CD4-positive, alpha-beta T cell treated with Interferon gamma for 1 hour (primary cell): ENCODE data around the gene ZBTB43.
"Not testable (repeated sequence)": the region's sequence is repeated elsewhere in the genome, so short reads cannot be mapped to it uniquely, and the experiment has no call there.

ENCODE experiments used
- DNase-seq: peaks from one replicate; pipeline ENCODE4 v3.0.0-alpha.2; 2020

The ZBTB43 gene

DNA sequence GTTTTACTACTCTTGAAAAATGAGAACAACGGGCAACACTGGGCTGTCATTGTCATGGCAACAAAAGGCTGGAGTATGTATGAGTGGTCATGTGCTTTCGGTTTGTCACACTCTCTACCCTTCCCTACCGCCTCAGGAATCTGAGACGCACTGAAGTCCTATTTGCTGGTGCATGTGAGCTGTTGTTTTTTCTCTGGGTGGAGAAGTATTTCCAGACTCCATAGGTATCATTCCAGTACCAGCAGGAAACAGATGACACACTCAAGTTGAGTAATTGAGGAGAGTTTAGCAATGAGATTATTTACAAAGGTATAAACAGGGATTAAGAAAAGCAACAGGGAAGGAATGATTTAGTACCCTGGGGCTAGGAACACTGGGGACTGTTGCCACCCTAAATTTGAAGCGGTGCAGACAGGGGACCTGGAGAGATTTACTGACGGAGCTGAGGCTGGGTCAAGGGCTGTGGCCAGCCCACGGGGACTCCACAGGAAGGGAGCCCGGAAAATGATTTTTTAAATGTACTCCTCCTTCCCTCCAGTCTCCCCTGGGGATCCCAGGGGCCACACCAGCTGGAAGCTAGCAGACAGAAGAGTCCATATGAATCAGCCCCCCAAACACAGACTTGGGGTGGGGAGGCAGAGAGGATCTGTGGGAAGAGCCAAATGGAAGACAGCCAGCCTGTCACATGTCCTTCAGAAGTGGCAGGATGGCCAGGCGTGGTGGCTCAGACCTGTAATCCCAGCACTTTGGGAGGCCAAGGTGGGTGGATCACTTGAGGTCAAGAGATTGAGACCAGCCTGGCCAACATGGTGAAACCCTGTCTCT is 13.2 kb upstream of the ZBTB43 start:
- no peak for DNase-seq

DNA sequence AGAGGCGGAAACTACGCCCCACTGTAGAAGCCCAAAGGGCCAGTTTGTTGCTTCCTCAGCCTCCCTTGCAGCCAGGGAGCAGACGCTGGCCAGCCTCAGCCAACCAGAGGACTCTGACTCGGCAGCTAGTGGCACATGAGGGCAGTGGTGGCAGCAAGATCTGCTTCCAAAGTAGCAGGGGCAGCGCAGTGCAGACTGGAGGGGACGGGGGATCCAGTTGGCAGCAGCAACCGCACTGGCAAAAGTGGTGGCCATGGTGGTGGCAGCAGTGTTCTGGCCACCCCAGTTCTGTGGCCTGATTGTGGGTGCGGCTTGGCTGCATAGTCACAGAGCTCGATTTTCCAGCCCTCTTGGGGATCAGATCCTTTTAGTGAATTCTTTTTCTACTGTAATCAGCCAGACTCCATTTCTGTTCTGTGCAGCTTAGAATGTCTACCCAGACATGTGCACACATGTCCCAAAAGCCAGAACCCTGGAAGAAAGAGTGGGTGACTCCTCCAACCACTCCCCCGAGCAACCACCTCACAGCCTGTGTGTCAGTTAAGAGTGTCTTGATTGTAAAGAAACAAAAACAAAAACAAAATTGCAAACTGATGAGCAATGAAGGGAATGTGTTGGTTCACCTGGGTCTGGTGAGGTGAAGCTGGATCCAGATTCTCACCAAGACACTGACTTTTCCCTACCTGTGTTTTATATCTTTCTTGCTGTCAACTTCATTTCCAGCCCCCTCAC is 11.0 kb upstream of the ZBTB43 start:
- no peak for DNase-seq

DNA sequence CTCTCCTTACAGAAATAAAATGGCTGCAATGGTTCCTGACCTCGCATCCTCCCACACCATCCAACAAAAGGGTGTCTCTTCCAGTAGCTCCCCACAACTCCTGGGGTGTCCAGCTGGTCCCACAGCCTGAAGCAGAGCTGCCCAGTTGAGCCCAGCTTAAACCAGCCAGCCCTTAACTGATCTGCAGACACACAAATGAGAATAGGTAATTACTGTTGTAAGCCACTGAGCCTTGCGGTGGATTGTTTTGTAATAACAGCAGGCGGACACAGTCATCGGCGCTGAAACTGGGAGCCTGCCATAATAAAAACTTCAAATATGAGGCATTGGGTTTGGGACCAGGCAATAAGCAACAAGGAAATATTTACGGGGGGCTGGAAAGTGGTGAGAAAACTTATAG is 10.4 kb upstream of the ZBTB43 start:
- DNase-seq: no peak

DNA sequence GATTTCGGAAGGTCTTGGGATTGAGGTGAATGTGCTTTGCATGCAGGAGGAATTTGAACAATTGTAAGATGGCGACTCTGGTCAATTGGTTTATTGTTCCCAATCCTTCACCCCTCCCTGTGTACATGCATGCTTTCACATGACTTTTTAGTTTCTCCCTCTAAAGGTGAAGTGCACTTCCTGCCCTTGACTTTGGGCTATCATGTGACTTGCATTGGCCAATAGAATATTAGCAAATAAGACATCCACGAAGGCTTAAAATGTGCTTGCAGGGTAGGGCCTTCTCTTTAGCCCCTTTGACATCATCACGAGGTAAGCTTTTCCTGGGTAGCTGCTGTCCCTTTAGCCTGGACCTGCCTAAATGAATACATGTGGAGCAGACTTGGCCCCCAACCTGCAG is 8.1 kb upstream of the ZBTB43 start:
- DNase-seq: no peak

DNA sequence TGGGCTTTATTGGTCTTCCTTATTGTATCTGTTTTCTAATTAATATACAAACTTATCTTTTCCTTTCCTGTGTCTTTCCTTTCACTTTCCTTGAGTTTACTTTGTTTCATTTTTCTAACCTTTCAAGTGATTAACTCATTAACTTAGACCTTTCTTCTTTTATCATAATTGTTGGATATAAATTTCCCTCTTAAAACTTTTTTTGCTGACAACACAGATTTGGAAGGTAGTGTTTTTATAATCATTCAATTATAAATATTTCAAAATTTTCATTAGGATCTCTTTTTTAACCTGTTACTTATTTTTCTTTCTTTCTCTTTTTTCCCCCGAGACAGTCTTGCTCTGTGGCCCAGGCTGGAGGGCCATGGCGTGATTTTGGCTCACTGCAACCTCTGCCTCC is 6.9 kb upstream of the ZBTB43 start:
- DNase-seq: no peak

DNA sequence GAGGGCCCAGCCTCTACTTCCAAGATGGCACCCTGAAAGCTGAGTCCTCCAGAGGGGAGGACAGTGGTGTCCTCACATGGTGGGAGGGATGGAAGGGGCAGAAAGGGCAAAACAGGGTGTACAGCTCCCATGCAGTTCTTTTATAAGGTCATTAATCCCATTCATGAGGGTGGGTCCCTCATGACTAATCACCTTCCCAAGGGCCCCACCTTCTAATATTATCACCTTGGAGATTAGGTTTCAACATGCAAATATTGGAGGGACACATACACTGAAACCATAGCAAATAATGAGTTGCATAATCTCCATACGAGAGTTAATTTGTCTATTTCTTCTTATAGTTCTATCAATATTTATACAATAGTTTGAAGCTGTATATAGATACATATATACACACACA is 5.8 kb upstream of the ZBTB43 start:
- no peak for DNase-seq

DNA sequence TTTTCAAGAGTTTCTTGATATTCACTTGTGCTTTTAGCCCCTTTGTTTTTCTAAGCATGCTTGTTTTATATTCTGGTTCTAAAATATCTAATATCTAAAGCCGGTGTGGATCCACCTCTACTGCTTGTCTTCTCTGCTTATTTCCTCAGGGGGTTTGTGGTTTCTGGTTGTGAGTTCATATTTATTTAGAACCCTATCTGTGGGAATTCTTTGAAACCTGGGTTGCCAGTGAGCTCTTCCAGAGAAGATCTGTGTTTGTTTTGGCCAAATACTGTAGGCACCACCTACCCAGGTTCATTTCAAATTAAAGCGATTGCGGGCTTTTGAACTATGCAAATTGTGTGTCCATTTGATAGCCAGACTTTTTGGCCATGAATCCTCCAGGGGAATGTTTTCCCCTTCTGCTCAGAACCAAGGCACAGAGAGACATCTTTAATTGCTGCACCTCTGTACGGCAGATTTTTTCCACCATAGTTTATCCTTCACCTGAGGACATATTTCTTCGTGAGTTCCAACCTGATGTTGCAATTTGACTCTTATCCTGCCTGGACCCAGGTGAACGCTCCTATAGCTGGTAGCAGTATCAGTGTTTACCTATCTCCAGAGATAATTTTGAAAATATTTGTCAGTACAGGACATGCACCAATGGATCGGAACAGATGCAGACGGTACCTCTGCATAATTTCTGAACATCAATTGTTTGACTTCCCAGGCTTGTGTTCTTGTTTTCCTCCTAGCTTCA is 2.4 kb upstream of the ZBTB43 start:
- DNase-seq: no peak

DNA sequence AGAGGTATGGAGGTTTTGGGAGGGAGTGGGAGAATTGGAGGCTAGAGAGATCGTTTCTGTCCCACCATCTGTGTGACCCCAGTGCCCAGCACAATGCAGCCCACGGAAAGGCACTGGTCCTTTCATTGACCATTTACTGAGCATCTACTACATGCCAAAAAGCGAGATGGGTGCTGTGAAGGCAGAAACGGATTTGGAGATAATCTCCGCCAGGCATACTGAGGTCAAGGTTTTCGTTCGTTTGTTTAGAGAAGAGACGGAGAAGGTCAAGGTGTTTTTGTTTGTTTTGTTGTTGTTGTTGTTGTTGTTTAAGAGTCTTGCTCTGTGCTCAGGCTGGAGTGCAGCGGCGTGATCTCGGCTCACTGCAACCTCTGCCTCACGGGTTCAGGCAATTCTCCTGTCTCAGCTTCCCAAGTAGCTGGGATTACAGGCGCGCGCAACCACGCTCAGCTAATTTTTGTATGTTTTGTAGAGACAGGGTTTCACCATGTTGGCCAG is 593 bp upstream of the ZBTB43 start:
- no peak for DNase-seq

DNA sequence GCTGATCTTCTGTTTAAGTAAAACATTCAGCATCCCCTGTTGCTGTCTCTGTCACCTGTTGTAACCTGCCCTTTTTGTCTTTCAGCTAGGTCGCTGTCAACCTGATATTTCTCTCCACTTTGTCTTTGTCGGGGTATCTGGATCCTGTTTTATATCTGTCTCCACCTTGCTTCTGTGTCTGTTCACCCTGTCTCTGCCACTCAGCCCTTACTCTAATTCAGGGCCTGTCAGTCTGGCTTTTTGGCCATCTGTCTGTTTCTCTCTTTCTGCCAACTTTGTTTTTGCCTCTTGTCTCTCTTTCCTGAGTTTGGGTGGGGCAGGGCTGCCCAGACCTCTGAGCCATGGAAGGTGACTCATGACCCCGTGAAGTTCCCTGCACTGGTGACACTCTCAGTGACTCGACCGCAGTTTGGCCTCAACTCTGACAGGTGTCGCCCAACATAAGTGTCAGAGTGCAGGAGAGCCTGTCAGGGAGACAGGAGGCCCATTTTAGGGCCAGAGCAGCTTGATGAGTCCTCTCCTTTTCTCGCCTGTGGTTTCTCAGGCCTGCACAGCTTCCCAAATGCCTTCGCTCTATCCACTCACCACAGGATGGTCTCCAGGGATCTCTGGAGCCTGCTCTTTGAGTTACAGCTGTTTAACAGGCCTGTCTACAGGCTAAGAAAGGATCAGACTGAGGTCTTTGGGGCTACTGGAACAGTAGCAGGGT is 868 bp downstream of the ZBTB43 start:
- DNase-seq: peak; percentile 84

DNA sequence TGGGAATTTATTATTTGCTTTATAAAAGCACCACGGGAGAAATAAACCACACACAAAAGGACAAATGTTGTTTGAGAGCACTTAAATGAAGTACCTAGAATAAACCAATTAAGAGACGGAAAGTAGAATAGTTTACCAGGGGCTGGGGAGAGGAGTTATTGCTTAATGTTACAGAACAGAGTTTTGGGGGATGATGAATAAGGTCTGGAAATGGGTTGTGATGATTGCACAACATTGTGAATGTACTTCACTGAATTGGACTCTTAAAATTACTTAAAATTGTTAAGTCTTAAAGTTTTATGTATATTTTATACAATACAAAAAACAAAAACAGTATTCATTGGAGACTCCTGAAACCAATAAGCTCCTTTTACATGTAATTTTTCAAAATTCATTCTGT is 1.5 kb downstream of the ZBTB43 start:
- no peak for DNase-seq

DNA sequence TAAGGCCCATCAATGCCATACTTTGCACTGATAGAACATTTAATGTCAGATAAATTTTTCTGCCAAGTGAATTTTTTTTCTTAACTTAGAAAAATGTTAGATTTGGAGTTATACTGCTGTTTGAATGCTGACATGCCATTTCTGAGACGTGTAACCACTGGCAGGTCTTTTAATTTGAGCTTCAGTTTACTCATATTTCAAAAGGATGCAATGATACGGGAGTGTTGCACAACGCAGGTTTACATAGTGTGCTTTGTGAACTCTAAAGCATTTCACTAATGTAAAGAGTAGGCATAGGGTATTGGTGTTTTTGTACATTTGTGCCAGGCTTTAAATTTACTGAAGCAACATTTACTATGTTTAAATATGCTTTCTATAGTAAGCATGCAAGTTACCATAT is 4.2 kb downstream of the ZBTB43 start:
- DNase-seq: no peak

DNA sequence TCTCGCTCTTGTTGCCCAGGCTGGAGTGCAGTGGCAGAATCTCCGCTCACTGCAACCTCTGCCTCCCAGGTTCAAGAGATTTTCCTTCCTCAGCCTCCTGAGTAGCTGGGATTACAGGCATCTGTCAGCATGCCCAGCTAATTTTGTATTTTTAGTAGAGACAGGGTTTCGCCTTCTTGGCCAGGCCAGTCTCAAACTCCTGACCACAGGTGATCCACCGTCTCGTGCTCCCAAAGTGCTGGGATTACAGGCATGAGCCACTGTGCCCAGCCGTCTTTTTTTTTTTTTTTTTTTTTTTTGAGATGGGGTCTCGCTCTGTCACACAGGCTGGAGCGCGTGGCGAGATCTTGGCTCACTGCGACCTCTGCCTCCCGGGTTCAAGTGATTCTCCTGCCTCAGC is 5.4 kb downstream of the ZBTB43 start:
- DNase-seq: not testable (repeated sequence)

DNA sequence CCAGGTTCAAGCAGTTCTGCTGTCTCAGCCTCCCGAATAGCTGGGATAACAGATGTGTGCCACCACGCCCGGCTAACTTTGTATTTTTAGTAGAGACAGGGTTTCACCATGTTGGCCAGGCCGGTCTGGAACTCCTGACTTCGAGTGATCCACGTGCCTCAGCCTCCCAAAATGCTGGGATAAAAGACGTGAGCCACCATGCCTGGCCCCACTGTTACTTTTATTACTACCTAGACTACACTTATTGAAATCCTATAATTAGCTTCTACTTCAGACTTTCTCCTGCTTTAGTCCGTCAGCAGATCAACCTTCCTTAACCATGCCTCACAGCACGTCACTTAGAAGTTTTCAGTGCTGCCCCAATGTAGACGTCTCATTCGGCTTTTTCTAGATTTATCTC is 8.2 kb downstream of the ZBTB43 start:
- DNase-seq: no peak

DNA sequence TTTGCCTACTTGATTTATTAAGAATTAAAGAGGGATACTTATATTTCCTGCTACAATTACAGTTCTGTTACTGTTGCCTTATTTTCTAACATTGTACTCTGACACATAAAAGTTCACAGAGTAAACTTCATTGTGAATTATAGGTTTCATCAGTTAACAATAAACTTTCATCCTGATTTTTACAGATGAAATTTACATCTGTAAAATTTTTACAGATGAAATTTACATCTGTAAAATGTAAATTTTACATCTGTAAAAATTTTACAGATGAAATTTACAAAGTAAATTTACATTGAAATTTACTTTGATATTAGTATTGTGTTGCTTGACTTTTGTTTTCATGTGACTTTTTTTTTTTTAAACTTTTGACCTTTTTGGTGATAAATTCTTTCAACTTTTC is 9.3 kb downstream of the ZBTB43 start:
- no peak for DNase-seq

DNA sequence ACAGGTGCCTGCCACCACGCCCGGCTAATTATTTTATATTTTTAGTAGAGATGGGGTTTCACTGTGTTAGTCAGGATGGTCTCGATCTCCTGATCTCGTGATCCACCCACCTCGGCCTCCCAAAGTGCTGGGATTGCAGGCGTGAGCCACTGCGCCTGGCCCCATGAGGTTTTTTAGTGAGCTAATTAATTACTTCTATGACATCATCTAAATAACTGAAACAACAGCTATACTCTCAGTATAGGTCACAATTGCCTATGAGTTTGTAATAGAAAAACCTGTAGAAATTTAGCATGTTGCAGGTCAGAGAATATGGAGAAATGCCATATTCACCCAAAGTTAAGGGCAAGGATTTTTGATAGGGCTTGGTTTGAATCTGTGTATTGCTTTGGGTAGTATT is 12.8 kb downstream of the ZBTB43 start:
- DNase-seq: not testable (repeated sequence)

DNA sequence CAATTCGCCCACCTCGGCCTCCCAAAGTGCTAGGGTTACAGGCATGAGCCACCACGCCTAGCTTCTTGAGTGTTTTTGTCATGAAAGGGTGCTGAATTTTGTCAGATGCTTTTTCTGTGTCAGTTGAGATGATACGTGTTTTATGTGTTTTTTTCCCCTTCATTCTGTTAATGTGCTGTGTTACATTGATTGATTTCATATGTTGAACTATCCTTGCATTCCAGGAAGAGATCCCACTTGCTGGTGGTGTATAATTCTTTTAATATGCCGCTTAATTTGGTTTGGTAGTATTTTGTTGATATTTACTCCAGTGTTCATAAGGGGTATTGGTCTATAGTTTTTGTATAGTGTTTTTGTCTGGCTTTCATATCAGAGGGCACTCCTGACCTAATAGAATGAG is 13.6 kb downstream of the ZBTB43 start:
- DNase-seq: no peak

DNA sequence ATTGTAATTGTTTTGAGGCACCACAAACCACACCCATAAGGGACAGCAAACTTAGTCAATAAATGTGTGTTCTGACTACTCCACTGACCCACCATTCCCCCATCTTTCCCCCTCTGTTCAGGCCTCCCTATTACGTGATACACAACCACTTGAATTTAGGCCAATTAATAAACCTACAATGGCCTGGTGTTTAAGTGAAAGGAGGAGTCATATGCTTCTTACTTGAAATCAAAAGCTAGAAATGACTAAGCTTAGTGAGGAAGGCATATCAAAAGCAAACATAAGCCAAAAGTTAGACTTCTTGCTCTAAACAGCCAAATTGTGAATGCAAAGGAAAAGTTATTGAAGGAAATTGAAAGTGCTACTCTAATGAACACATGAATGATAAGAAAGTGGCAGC is 14.6 kb downstream of the ZBTB43 start:
- no peak for DNase-seq

DNA sequence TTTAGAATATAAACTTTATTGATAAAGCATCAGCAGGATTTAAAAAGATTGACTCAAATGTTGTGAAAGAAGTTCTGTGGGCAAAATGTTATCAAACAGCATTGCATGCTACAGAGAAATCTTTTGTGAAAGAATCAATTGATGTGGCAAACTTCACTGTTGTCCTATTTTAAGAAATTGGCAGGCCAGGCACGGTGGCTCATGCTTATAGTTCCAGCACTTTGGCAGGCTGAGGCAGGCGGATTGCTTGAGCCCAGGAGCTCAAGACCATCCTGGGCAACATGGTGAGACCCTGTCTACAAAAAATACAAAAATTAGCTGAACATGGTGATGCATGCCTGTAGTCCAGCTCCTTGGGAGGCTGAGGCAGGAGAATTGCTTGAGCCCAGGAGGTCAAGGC is 17.4 kb downstream of the ZBTB43 start:
- DNase-seq: no peak

DNA sequence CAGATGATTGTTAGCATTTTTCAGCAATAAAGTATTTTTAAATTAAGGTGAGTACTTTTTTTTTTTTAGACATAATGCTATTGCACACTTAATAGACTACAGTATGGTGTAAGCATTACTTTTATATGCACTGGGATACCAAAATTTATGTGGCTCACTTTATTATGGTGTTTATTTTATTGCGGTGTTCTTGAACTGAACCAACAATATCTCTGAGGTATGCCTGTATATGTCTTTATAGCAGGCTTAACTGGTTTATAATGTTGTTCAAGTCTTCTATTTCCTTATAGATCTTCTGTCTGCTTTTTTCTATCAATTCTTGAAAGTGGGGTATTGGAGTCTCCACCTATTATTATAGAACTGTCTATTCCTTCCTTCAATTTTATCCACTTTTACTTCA is 18.0 kb downstream of the ZBTB43 start:
- no peak for DNase-seq

DNA sequence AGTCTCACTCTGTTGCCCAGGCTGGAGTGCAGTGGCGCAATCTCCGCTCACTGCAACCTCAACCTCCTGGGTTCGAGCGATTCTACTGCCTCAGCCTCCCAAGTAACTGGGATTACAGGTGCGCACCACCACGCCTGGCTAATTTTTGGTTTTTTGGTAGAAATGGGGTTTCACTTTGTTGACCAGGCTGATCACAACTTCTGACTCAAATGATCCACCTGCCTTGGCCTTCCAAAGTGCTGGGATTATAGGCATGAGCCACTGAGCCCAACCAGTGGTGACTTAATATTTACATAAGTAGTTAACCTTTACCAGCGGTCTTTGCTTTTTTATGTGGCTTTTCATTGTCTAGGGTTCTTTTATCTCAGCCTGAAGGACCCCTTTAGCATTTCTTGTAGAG is 19.2 kb downstream of the ZBTB43 start:
- not testable (repeated sequence) for DNase-seq

DNA sequence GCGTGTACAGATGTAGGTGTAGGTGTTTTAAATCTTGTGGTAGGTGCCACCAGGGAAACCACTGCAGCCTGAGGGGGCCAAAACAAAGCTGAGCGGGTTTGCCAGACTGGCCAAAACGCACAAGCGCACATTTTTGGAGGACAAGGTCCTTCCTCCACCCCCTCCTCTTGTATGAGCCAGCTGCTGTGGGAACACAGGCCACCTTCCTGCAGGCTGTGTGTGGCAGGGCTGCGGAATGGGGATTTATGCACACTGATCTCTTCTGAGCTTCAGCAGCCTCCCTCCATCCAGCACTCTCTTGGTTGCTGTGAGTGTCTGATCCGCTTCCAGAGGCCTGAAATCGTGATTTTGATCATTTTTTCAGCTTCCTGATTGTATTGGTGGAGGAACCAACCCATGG is 22.4 kb downstream of the ZBTB43 start:
- no peak for DNase-seq

DNA sequence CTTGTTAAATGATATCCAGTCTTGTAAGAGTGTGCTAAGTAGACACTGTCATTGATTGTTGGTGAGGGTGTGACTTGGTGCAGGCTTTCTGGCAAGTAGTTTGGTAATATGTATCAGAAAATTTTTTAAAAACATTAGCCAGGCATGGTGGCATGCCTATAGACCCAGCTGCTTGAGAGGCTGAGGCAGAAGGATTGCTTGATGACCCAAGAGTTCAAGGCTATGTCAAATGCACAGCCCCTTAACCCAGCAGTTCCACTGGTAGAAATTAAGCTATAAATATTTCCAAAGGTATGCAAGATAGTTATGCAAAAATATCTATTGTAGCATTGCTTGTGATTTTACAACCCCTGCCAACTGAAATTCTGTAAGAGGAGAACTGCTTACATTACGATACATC is 24.2 kb downstream of the ZBTB43 start:
- no peak for DNase-seq

DNA sequence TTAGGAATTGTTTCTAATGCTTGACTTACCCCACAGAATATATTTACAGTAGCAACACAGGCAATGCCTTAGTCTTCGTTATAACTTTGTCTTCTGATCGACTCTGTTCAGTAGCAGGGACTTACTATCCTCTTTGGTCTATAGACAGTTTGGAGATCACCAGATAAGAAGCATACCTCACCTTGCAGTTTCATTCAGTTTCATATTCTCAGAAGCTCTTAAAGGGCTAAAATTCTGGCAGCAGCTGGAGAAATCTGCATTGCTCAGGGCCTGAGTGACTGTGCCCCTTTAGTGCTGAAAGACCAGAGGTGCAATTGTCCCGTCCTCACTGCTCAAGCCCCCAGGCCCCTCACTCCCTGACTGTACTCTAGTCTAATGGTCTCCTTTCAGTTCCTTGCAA is 26.0 kb downstream of the ZBTB43 start:
- no peak for DNase-seq
